HEK293T (cell line): ENCODE results near the gene CREG1.

Experiments used
- BHLHE40 ChIP-seq: fragments of 450-650 bp; IDR thresholded peaks from 2 replicates; pipeline ENCODE4 v1.6.1; 2016; ENCODE audit warnings: mild to moderate bottlenecking, moderate library complexity, borderline replicate concordance
- ELF4 ChIP-seq: fragments of 450-650 bp; IDR thresholded peaks from 2 replicates; pipeline ENCODE4 v1.6.1; 2017; ENCODE audit warnings: antibody characterized with exemption
- FOXM1 ChIP-seq: fragments of 450-650 bp; IDR thresholded peaks from 2 replicates; pipeline ENCODE4 v1.6.1; 2017; ENCODE audit warnings: mild to moderate bottlenecking, borderline replicate concordance
- NFRKB ChIP-seq: fragments of 450-650 bp; IDR thresholded peaks from 2 replicates; pipeline ENCODE4 v1.6.1; 2016; ENCODE audit warnings: mild to moderate bottlenecking, moderate library complexity
- SP1 ChIP-seq: fragments of 450-650 bp; IDR thresholded peaks from 2 replicates; pipeline ENCODE4 v1.6.1; 2017

DNA sequence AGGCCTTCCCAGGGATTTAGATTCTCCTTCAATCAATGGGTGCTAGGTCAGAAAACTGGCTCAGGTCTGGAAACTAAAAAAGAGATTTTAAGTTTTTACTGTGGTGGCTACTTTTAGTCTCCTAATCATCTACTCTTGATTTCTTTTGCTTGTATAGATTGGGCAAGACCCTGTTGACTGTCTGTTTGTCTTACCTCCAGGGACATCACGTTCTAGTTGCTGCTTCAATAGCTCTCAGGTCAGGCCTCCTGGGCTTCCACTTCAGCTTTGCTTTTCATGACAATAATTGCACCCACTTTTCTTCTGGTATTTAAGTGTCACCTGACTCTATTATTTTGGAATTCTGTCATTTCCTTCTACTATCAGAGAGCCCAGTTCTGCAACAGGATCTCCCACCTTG lies 28.5 kb upstream of the CREG1 start:
- TF ChIP-seq SP1 = no peak
- TF ChIP-seq ELF4 = no peak
- TF ChIP-seq NFRKB = no peak
- no peak for TF ChIP-seq FOXM1
- no peak for TF ChIP-seq BHLHE40
